ENCODE data around the gene SUPT6H.

DNA sequence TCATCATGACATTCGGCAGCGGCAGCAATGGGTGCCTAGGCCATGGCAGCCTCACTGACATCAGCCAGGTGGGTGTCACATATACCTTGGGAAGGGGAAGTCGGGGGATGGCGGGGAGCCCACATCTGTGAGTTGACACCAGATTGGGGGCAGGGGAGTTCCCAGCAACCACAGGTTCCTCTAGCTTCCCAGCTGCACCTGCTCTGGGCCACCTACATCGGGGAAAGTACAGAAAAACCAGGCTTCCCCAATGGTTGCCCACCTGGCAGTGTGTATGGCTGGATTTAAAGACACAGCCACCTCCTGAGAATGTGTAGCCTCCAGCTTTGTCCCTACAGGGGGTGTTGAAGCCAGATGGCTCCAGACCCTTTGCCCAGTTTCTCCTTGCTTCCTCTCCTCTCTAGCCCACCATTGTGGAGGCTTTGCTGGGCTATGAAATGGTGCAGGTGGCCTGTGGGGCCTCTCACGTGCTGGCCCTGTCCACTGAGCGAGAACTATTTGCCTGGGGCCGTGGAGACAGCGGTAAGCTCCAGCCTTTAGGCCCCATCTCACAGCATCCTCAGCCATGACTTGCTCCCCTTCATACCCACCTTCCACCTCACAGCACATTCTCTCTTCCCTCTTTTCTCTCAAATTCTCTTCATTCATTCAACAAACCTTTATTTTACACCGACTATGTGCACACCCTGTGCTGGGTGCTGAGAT lies 76.8 kb downstream of the SUPT6H start:
- TF ChIP-seq, protein P1, sequence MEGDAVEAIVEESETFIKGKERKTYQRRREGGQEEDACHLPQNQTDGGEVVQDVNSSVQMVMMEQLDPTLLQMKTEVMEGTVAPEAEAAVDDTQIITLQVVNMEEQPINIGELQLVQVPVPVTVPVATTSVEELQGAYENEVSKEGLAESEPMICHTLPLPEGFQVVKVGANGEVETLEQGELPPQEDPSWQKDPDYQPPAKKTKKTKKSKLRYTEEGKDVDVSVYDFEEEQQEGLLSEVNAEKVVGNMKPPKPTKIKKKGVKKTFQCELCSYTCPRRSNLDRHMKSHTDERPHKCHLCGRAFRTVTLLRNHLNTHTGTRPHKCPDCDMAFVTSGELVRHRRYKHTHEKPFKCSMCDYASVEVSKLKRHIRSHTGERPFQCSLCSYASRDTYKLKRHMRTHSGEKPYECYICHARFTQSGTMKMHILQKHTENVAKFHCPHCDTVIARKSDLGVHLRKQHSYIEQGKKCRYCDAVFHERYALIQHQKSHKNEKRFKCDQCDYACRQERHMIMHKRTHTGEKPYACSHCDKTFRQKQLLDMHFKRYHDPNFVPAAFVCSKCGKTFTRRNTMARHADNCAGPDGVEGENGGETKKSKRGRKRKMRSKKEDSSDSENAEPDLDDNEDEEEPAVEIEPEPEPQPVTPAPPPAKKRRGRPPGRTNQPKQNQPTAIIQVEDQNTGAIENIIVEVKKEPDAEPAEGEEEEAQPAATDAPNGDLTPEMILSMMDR (IDR thresholded peaks at IDR 0.05) = no peak
- no peak for TF ChIP-seq ZFX (IDR thresholded peaks at IDR 0.05; ENCODE audit: borderline replicate concordance)

Measured in 22Rv1 (cell line).